ENCODE data around the gene PALLD. TPM values are rescaled to one million over a fixed set of nuclear protein-coding genes. Genes with fewer than 3 reads are reported as not detected.

Gene PALLD
- total and polyA plus RNA-seq, 2 donors (not counting 3 experiments of a cell fraction or from before 2014, with no cell fraction given): 13.4 to 48.2 TPM

GRCh38 chr4:168859888-168860694 is 363.2 kb downstream of the PALLD start:
- H3K9me1 ChIP-seq (replicated peaks; ENCODE audit: control insufficient read depth, extremely low read depth, insufficient read depth, low read length): no peaks in the 10 kb centered on the region
- dilution Hi-C loops (cut with MboI; ENCODE audit: extremely low pct_ligation_motif_present, low sequenced_read_pairs): no loop called here
- BruUV-seq (replicated peaks): no TSS peak
- H3K79me2 ChIP-seq (ENCODE audit: control insufficient read depth, insufficient read depth, low read length): no peaks in the 10 kb centered on the region
- H3K9ac ChIP-seq (replicated peaks; ENCODE audit: extremely low read depth, insufficient read depth, low read length): no peak overlapping the region
- no peak overlapping the region for H2AFZ ChIP-seq (ENCODE audit: low read depth, low read length)
- no peak overlapping the region for H3K4me2 ChIP-seq (ENCODE audit: insufficient read depth, low read length)
- no peaks in the 10 kb centered on the region for H3K9me3 ChIP-seq (replicated peaks; ENCODE audit: control insufficient read depth, insufficient read depth, low read length)
- H3K36me3 ChIP-seq (ENCODE audit: control insufficient read depth in 2 of 2, extremely low read depth in 1 of 2, insufficient read depth in 2 of 2, low read length in 2 of 2): no peaks in the 10 kb centered on the region
- H3K27me3 ChIP-seq (ENCODE audit: control insufficient read depth in 2 of 2, insufficient read depth in 2 of 2, low read length in 2 of 2): no peaks in the 10 kb centered on the region
- TF ChIP-seq CTCF (IDR thresholded peaks at IDR 0.05; ENCODE audit: extremely low read depth in 1 of 2, insufficient read depth in 1 of 2, low read depth in 1 of 2, low read length in 2 of 2) (no peak), FOS (IDR thresholded peaks at IDR 0.05; ENCODE audit: borderline replicate concordance, insufficient read depth, low read length) (no peak), JUN (IDR thresholded peaks at IDR 0.05; ENCODE audit: borderline replicate concordance, insufficient read depth, insufficient read length, low read depth) (no peak), POLR2AphosphoS5 (IDR thresholded peaks at IDR 0.05; ENCODE audit: insufficient read depth, low read depth, low read length) (no peak)
- no peaks in the 10 kb centered on the region for H3K4me1 ChIP-seq (ENCODE audit: control insufficient read depth, extremely low read depth, insufficient read depth, low read length)
- POLR2A ChIA-PET: no interaction called here
- CTCF ChIA-PET: interaction anchor here (1.2 kb wide), 1 partner anchor 11 kb away, joined by 4 read pairs; no protein-coding TSS in a partner anchor
- no peaks in the 10 kb centered on the region for H4K20me1 ChIP-seq (replicated peaks; ENCODE audit: control insufficient read depth, extremely low read depth, insufficient read depth, low read length)
- FAIRE-seq (no peak), DNase-seq (ENCODE audit: low read depth, low spot score) (no peak)
- intact Hi-C loops (cut with micrococcal nuclease): no loop called here
- no peak overlapping the region for H3K4me3 ChIP-seq (replicated peaks in 1 of 3; ENCODE audit: insufficient read depth in 1 of 3, low read depth in 1 of 3, low read length in 3 of 3)
- H3K27ac ChIP-seq (ENCODE audit: insufficient read depth, low read depth, low read length): no peak overlapping the region

GRCh38 chr4:168860827-168861226 is 364.0 kb downstream of the PALLD start:
- DNase-seq (ENCODE audit: low read depth, low spot score): no peak
- dilution Hi-C loops (cut with MboI; ENCODE audit: extremely low pct_ligation_motif_present, low sequenced_read_pairs): no loop called here
- no peaks in the 10 kb centered on the region for H3K79me2 ChIP-seq (ENCODE audit: control insufficient read depth, insufficient read depth, low read length)

More at GRCh38 chr4:168860827-168861226, 364.0 kb downstream of the PALLD start:
- Histone ChIP-seq H2AFZ (ENCODE audit: low read depth, low read length) (no peak overlapping the region), H3K4me3 (replicated peaks in 1 of 3; ENCODE audit: insufficient read depth in 1 of 3, low read depth in 1 of 3, low read length in 3 of 3) (no peak overlapping the region), H3K9me1 (replicated peaks; ENCODE audit: control insufficient read depth, extremely low read depth, insufficient read depth, low read length) (no peaks in the 10 kb centered on the region), H4K20me1 (replicated peaks; ENCODE audit: control insufficient read depth, extremely low read depth, insufficient read depth, low read length) (no peaks in the 10 kb centered on the region), H3K27ac (ENCODE audit: insufficient read depth, low read depth, low read length) (no peak overlapping the region), H3K27me3 (ENCODE audit: control insufficient read depth in 2 of 2, insufficient read depth in 2 of 2, low read length in 2 of 2) (no peaks in the 10 kb centered on the region), H3K36me3 (ENCODE audit: control insufficient read depth in 2 of 2, extremely low read depth in 1 of 2, insufficient read depth in 2 of 2, low read length in 2 of 2) (no peaks in the 10 kb centered on the region), H3K9ac (replicated peaks; ENCODE audit: extremely low read depth, insufficient read depth, low read length) (no peak overlapping the region), H3K4me1 (ENCODE audit: control insufficient read depth, extremely low read depth, insufficient read depth, low read length) (no peaks in the 10 kb centered on the region), H3K4me2 (ENCODE audit: insufficient read depth, low read length) (no peak overlapping the region), H3K9me3 (replicated peaks; ENCODE audit: control insufficient read depth, insufficient read depth, low read length) (no peaks in the 10 kb centered on the region)
- no peak for TF ChIP-seq MAX (IDR thresholded peaks at IDR 0.05; ENCODE audit: insufficient read depth, insufficient read length)
- TF ChIP-seq POLR2A (IDR thresholded peaks at IDR 0.05; ENCODE audit: low read depth, low read length): no peak
- no peak for TF ChIP-seq GATA2 (IDR thresholded peaks at IDR 0.05; ENCODE audit: insufficient read depth, insufficient read length, low read depth, low read length)
- no peak for TF ChIP-seq POLR2AphosphoS5 (IDR thresholded peaks at IDR 0.05; ENCODE audit: insufficient read depth, low read depth, low read length)
- TF ChIP-seq JUN (IDR thresholded peaks at IDR 0.05; ENCODE audit: borderline replicate concordance, insufficient read depth, insufficient read length, low read depth): no peak
- no peak for TF ChIP-seq CTCF (IDR thresholded peaks at IDR 0.05; ENCODE audit: extremely low read depth in 1 of 2, insufficient read depth in 1 of 2, low read depth in 1 of 2, low read length in 2 of 2)
- no peak for TF ChIP-seq EZH2 (IDR thresholded peaks at IDR 0.05; ENCODE audit: borderline replicate concordance, low read depth, low read length, severe bottlenecking)
- TF ChIP-seq FOS (IDR thresholded peaks at IDR 0.05; ENCODE audit: borderline replicate concordance, insufficient read depth, low read length): no peak
- TF ChIP-seq MYC (IDR thresholded peaks at IDR 0.05; ENCODE audit: low read depth, low read length): no peak
- intact Hi-C loops (cut with micrococcal nuclease): no loop called here
- ChIA-PET CTCF (no interaction called here), POLR2A (no interaction called here)
- no TSS peak for BruUV-seq (replicated peaks)
- no peak for FAIRE-seq

Data from endothelial cell of umbilical vein (primary cell).